Measurements from ENCODE around the gene DROSHA.
"Not testable (repeated sequence)": the region's sequence is repeated elsewhere in the genome, so short reads cannot be mapped to it uniquely, and the experiment has no call there.

DROSHA gene

DNA sequence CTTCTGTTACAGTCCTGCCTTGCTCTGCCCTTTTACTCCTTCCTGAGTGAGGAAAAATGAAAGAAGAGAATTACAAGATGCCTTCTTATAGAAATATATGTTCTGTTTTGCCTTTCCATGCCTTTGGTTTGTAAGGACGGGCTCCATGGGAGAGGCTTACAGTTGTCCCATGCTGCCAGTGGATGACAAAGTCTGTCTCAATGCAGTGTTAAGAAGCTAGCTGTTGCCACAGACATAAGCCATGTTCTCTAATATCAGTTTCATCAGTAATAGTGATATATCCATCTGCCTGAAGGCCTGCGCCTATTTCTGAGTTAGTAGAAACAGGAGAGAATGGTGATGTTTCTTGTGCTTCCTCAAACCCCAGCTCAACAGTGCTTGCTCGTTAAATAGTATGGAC is 28.0 kb upstream of the DROSHA start:
- no peak overlapping the region for H3K27ac ChIP-seq (ENCODE audit: low read depth, low read length)
- no peak overlapping the region for H3K9ac ChIP-seq (ENCODE audit: low read depth, low read length)
- H3K4me3 ChIP-seq (ENCODE audit: low read depth, low read length) = no peak overlapping the region
- 0 out of 2 replicates have a peak, but pooled peaks cover 5% of the 10 kb centered on the region for H3K36me3 ChIP-seq (ENCODE audit: control insufficient read depth, insufficient read depth, low read length)
- no peaks in the 10 kb centered on the region for H3K9me3 ChIP-seq (ENCODE audit: control insufficient read depth, insufficient read depth, low read length)
- H3K27me3 ChIP-seq (ENCODE audit: control insufficient read depth, insufficient read depth, low read length) = no peaks in the 10 kb centered on the region
- no peaks in the 10 kb centered on the region for H3K4me1 ChIP-seq (ENCODE audit: control insufficient read depth, insufficient read depth, low read length)

GRCh38 chr5:31556461-31556860 is 24.6 kb upstream of the DROSHA start:
- Histone ChIP-seq H3K36me3 (ENCODE audit: control insufficient read depth, insufficient read depth, low read length) (peaks cover 38% of the 10 kb centered on the region), H3K27me3 (ENCODE audit: control insufficient read depth, insufficient read depth, low read length) (no peaks in the 10 kb centered on the region), H3K9ac (ENCODE audit: low read depth, low read length) (no peak overlapping the region), H3K4me3 (ENCODE audit: low read depth, low read length) (no peak overlapping the region), H3K9me3 (ENCODE audit: control insufficient read depth, insufficient read depth, low read length) (no peaks in the 10 kb centered on the region), H3K27ac (ENCODE audit: low read depth, low read length) (no peak overlapping the region), H3K4me1 (ENCODE audit: control insufficient read depth, insufficient read depth, low read length) (no peaks in the 10 kb centered on the region)

GRCh38 chr5:31554552-31554951 is 22.7 kb upstream of the DROSHA start:
- Histone ChIP-seq H3K9me3 (ENCODE audit: control insufficient read depth, insufficient read depth, low read length) (no peaks in the 10 kb centered on the region), H3K4me3 (ENCODE audit: low read depth, low read length) (no peak overlapping the region), H3K4me1 (ENCODE audit: control insufficient read depth, insufficient read depth, low read length) (no peaks in the 10 kb centered on the region), H3K27ac (ENCODE audit: low read depth, low read length) (no peak overlapping the region), H3K9ac (ENCODE audit: low read depth, low read length) (no peak overlapping the region), H3K36me3 (ENCODE audit: control insufficient read depth, insufficient read depth, low read length) (peaks cover 44% of the 10 kb centered on the region), H3K27me3 (ENCODE audit: control insufficient read depth, insufficient read depth, low read length) (no peaks in the 10 kb centered on the region)

- no peaks in the 10 kb centered on the region for H3K9me3 ChIP-seq (ENCODE audit: control insufficient read depth, insufficient read depth, low read length)
- H3K4me1 ChIP-seq (ENCODE audit: control insufficient read depth, insufficient read depth, low read length) = no peaks in the 10 kb centered on the region
- H3K9ac ChIP-seq (ENCODE audit: low read depth, low read length) = no peak overlapping the region
- H3K27ac ChIP-seq (ENCODE audit: low read depth, low read length) = no peak overlapping the region
- no peaks in the 10 kb centered on the region for H3K27me3 ChIP-seq (ENCODE audit: control insufficient read depth, insufficient read depth, low read length)
- peaks cover 50% of the 10 kb centered on the region for H3K36me3 ChIP-seq (ENCODE audit: control insufficient read depth, insufficient read depth, low read length)
- H3K4me3 ChIP-seq (ENCODE audit: low read depth, low read length) = no peak overlapping the region
Observed at GRCh38 chr5:31553863-31554262, 22.0 kb upstream of the DROSHA start.

- Histone ChIP-seq H3K9ac (ENCODE audit: low read depth, low read length) (no peak overlapping the region), H3K27ac (ENCODE audit: low read depth, low read length) (no peak overlapping the region), H3K36me3 (ENCODE audit: control insufficient read depth, insufficient read depth, low read length) (peaks cover 66% of the 10 kb centered on the region), H3K4me1 (ENCODE audit: control insufficient read depth, insufficient read depth, low read length) (no peaks in the 10 kb centered on the region), H3K4me3 (ENCODE audit: low read depth, low read length) (no peak overlapping the region), H3K9me3 (ENCODE audit: control insufficient read depth, insufficient read depth, low read length) (no peaks in the 10 kb centered on the region), H3K27me3 (ENCODE audit: control insufficient read depth, insufficient read depth, low read length) (no peaks in the 10 kb centered on the region)
Observed at GRCh38 chr5:31551878-31552277, 20.0 kb upstream of the DROSHA start.

GRCh38 chr5:31549114-31549513 is 17.2 kb upstream of the DROSHA start:
- H3K9ac ChIP-seq (ENCODE audit: low read depth, low read length); H3K27me3 ChIP-seq (ENCODE audit: control insufficient read depth, insufficient read depth, low read length); H3K4me1 ChIP-seq (ENCODE audit: control insufficient read depth, insufficient read depth, low read length); H3K9me3 ChIP-seq (ENCODE audit: control insufficient read depth, insufficient read depth, low read length); H3K27ac ChIP-seq (ENCODE audit: low read depth, low read length); H3K4me3 ChIP-seq (ENCODE audit: low read depth, low read length): not testable (repeated sequence)
- peaks cover 77% of the 10 kb centered on the region for H3K36me3 ChIP-seq (ENCODE audit: control insufficient read depth, insufficient read depth, low read length)

GRCh38 chr5:31537851-31538250 is 6.0 kb upstream of the DROSHA start:
- Histone ChIP-seq H3K27ac (ENCODE audit: low read depth, low read length) (no peak overlapping the region), H3K4me1 (ENCODE audit: control insufficient read depth, insufficient read depth, low read length) (peaks cover 5% of the 10 kb centered on the region), H3K36me3 (ENCODE audit: control insufficient read depth, insufficient read depth, low read length) (peaks cover 91% of the 10 kb centered on the region), H3K4me3 (ENCODE audit: low read depth, low read length) (no peak overlapping the region), H3K27me3 (ENCODE audit: control insufficient read depth, insufficient read depth, low read length) (no peaks in the 10 kb centered on the region), H3K9ac (ENCODE audit: low read depth, low read length) (no peak overlapping the region), H3K9me3 (ENCODE audit: control insufficient read depth, insufficient read depth, low read length) (no peaks in the 10 kb centered on the region)

DNA sequence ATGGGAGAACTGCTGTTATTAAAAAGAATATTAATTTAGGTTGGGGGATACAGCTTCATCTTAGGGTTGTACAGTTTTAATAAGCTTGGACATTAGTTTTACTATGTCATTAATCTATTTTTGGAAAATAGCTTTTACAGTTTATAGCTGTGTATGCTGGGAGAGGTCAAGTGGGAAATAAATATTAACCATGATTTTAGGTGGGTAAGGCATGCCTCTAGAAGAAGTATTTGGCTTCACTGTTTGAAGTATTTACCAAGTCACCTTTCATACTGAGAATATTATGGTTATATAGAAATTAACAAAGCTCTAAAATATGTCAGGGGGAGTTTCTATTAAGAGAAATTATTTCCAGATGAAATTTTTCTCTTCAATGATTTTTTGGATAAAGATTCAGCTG is 5.5 kb upstream of the DROSHA start:
- Histone ChIP-seq H3K27ac (ENCODE audit: low read depth, low read length) (no peak overlapping the region), H3K4me3 (ENCODE audit: low read depth, low read length) (no peak overlapping the region), H3K9me3 (ENCODE audit: control insufficient read depth, insufficient read depth, low read length) (no peaks in the 10 kb centered on the region), H3K4me1 (ENCODE audit: control insufficient read depth, insufficient read depth, low read length) (peaks cover 5% of the 10 kb centered on the region), H3K9ac (ENCODE audit: low read depth, low read length) (no peak overlapping the region), H3K36me3 (ENCODE audit: control insufficient read depth, insufficient read depth, low read length) (peaks cover 86% of the 10 kb centered on the region), H3K27me3 (ENCODE audit: control insufficient read depth, insufficient read depth, low read length) (no peaks in the 10 kb centered on the region)

DNA sequence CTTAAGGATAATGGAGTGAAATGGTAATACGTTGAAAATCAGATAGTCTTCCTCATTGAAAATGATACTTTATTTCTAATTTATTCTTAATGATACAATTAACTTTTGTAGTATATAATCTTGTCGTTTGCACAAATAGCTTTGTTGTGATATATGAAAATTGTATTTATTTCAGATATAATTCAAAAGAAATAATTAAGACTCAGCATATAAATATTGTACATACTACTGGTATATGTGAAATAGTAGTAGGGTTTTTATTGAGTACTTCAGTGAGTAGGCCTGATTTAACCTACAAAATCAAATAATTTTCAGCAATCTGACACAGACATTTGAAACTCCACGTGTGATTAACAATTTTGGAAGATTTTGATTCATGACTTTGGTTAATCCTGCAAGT is 5.0 kb upstream of the DROSHA start:
- Histone ChIP-seq H3K4me3 (ENCODE audit: low read depth, low read length) (no peak overlapping the region), H3K9ac (ENCODE audit: low read depth, low read length) (no peak overlapping the region), H3K27ac (ENCODE audit: low read depth, low read length) (no peak overlapping the region), H3K4me1 (ENCODE audit: control insufficient read depth, insufficient read depth, low read length) (peaks cover 5% of the 10 kb centered on the region), H3K36me3 (ENCODE audit: control insufficient read depth, insufficient read depth, low read length) (peaks cover 83% of the 10 kb centered on the region), H3K9me3 (ENCODE audit: control insufficient read depth, insufficient read depth, low read length) (no peaks in the 10 kb centered on the region), H3K27me3 (ENCODE audit: control insufficient read depth, insufficient read depth, low read length) (no peaks in the 10 kb centered on the region)

DNA sequence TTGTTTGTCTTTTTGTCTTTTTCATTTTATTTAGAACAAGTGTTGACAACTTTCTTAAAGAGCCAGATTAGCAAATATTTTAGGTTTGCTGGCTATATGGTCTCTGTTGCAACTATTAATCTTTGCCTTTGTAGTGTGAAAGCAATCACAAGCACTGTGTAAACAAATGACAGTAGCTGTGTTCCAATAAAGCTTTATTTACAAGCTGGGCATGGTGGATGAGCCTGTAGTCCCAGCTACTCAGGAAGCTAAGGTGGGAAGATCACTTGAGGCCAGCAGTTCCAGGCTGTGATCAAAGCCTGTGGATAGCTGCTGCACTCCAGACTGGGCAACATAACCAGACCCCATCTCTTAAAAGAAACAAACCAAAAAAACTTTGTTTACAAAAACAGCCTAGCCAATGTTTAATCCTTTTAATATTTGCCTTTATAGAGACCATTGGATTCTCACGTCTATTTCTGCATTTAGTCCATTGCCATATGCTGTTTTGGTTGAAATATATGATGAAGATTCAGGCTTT is 2.7 kb upstream of the DROSHA start:
- Histone ChIP-seq H3K4me3 (ENCODE audit: low read depth, low read length) (no peak overlapping the region), H3K9ac (ENCODE audit: low read depth, low read length) (no peak overlapping the region), H3K36me3 (ENCODE audit: control insufficient read depth, insufficient read depth, low read length) (peaks cover 60% of the 10 kb centered on the region), H3K9me3 (ENCODE audit: control insufficient read depth, insufficient read depth, low read length) (no peaks in the 10 kb centered on the region), H3K4me1 (ENCODE audit: control insufficient read depth, insufficient read depth, low read length) (peaks cover 14% of the 10 kb centered on the region), H3K27me3 (ENCODE audit: control insufficient read depth, insufficient read depth, low read length) (no peaks in the 10 kb centered on the region), H3K27ac (ENCODE audit: low read depth, low read length) (no peak overlapping the region)

GRCh38 chr5:31531543-31531887 is 378 bp downstream of the DROSHA start:
- H3K9me3 ChIP-seq (ENCODE audit: control insufficient read depth, insufficient read depth, low read length) = no peaks in the 10 kb centered on the region
- peaks cover 14% of the 10 kb centered on the region for H3K4me1 ChIP-seq (ENCODE audit: control insufficient read depth, insufficient read depth, low read length)
- H3K9ac ChIP-seq (ENCODE audit: low read depth, low read length) = peak overlapping the region; percentile 66
- peak overlapping the region; percentile 92 for H3K4me3 ChIP-seq (ENCODE audit: low read depth, low read length)
- peaks cover 56% of the 10 kb centered on the region for H3K36me3 ChIP-seq (ENCODE audit: control insufficient read depth, insufficient read depth, low read length)
- H3K27ac ChIP-seq (ENCODE audit: low read depth, low read length) = peak overlapping the region; percentile 78
- H3K27me3 ChIP-seq (ENCODE audit: control insufficient read depth, insufficient read depth, low read length) = no peaks in the 10 kb centered on the region
